ENCODE results near the gene DNAJC18. TPM values are rescaled to one million over a fixed set of nuclear protein-coding genes. Genes with fewer than 3 reads are reported as not detected.

Gene DNAJC18
- total and polyA plus RNA-seq, 4 donors: 2.2 to 10.7 (median 8.7) TPM

GRCh38 chr5:139386050-139386438 lies 53.3 kb downstream of the DNAJC18 start:
- Histone ChIP-seq H3K4me3 (no peak overlapping the region), H3K4me1 (ENCODE audit: control insufficient read depth in 5 of 5, insufficient read depth in 5 of 5, low read length in 5 of 5) (peaks cover 0 to 11% (median 7%) of the 10 kb centered on the region in 5 donors), H3K27ac (ENCODE audit: low read depth in 1 of 2, low read length in 1 of 2) (no peak overlapping the region), H3K9me3 (ENCODE audit: control insufficient read depth in 4 of 4, insufficient read depth in 3 of 4, low read length in 3 of 4) (no peaks in the 10 kb centered on the region), H3K27me3 (ENCODE audit: control insufficient read depth in 3 of 3, insufficient read depth in 3 of 3, low read length in 2 of 3) (no peaks in the 10 kb centered on the region), H3K36me3 (ENCODE audit: control insufficient read depth in 4 of 4, insufficient read depth in 4 of 4, low read length in 4 of 4) (no peaks in the 10 kb centered on the region), H3K9ac (ENCODE audit: insufficient read depth in 1 of 2, low read length in 2 of 2) (no peak overlapping the region)
- ATAC-seq (ENCODE audit: insufficient read depth, low FRiP score): no peak
- 44 to 68% methylated on average over 5 of the region's 5 CpGs for WGBS, 2 donors
- no peak for DNase-seq
- TF ChIP-seq CTCF (IDR thresholded peaks at IDR 0.05; ENCODE audit: control extremely low read depth, extremely low read depth): no peak

GRCh38 chr5:139385061-139386049 lies 54.0 kb downstream of the DNAJC18 start:
- 28 to 35% methylated on average over 8 of the region's 8 CpGs for WGBS, 2 donors
- ATAC-seq (ENCODE audit: insufficient read depth, low FRiP score) (no peak), DNase-seq (no peak)
- Histone ChIP-seq H3K27me3 (ENCODE audit: control insufficient read depth in 3 of 3, insufficient read depth in 3 of 3, low read length in 2 of 3) (no peaks in the 10 kb centered on the region), H3K9ac (ENCODE audit: insufficient read depth in 1 of 2, low read length in 2 of 2) (no peak overlapping the region), H3K27ac (ENCODE audit: low read depth in 1 of 2, low read length in 1 of 2) (peak overlapping the region in 1 of 2 donors; percentile 72), H3K4me3 (no peak overlapping the region), H3K4me1 (ENCODE audit: control insufficient read depth in 5 of 5, insufficient read depth in 5 of 5, low read length in 5 of 5) (peaks cover 0 to 11% (median 7%) of the 10 kb centered on the region in 5 donors), H3K36me3 (ENCODE audit: control insufficient read depth in 4 of 4, insufficient read depth in 4 of 4, low read length in 4 of 4) (no peaks in the 10 kb centered on the region), H3K9me3 (ENCODE audit: control insufficient read depth in 4 of 4, insufficient read depth in 3 of 4, low read length in 3 of 4) (no peaks in the 10 kb centered on the region)
- TF ChIP-seq CTCF (IDR thresholded peaks at IDR 0.05; ENCODE audit: control extremely low read depth, extremely low read depth): no peak

- Histone ChIP-seq H3K4me1 (ENCODE audit: control insufficient read depth in 5 of 5, insufficient read depth in 5 of 5, low read length in 5 of 5) (peaks cover 0 to 11% (median 7%) of the 10 kb centered on the region in 5 donors), H3K9ac (ENCODE audit: insufficient read depth in 1 of 2, low read length in 2 of 2) (no peak overlapping the region), H3K4me3 (no peak overlapping the region), H3K27me3 (ENCODE audit: control insufficient read depth in 3 of 3, insufficient read depth in 3 of 3, low read length in 2 of 3) (no peaks in the 10 kb centered on the region), H3K36me3 (ENCODE audit: control insufficient read depth in 4 of 4, insufficient read depth in 4 of 4, low read length in 4 of 4) (no peaks in the 10 kb centered on the region), H3K9me3 (ENCODE audit: control insufficient read depth in 4 of 4, insufficient read depth in 3 of 4, low read length in 3 of 4) (no peaks in the 10 kb centered on the region), H3K27ac (ENCODE audit: low read depth in 1 of 2, low read length in 1 of 2) (peak overlapping the region in 1 of 2 donors; percentile 68)
- ATAC-seq (ENCODE audit: insufficient read depth, low FRiP score) (no peak), DNase-seq (no peak)
- WGBS, 2 donors: 63 to 76% methylated on average over 9 of the region's 9 CpGs
- TF ChIP-seq CTCF (IDR thresholded peaks at IDR 0.05; ENCODE audit: control extremely low read depth, extremely low read depth): no peak
These were observed 54.7 kb downstream of the DNAJC18 start for GRCh38 chr5:139384591-139385051.
